Karpas-422 (cell line): ENCODE results near the gene ANXA2R. TPM values are rescaled to one million over a fixed set of nuclear protein-coding genes. Genes with fewer than 3 reads are reported as not detected.

ENCODE experiments used
- DNase-seq: peaks from one replicate; pipeline ENCODE4 v3.0.0-alpha.2; 2015
- H2AFZ ChIP-seq: fragments of 200-600 bp; sonication (generic); 2 replicates; pipeline ENCODE4 v1.6.1; 2014; ENCODE audit warnings: antibody characterized with exemption, low read length, mixed read lengths
- H3K27ac ChIP-seq: fragments of 200-600 bp; sonication (generic); 2 replicates; pipeline ENCODE4 v1.5.1; 2014; ENCODE audit warnings: mild to moderate bottlenecking, low read length, moderate library complexity
- H3K27me3 ChIP-seq: fragments of 200-600 bp; sonication (generic); 2 replicates; pipeline ENCODE4 v1.6.1; 2014; ENCODE audit warnings: low read length, mixed read lengths
- H3K36me3 ChIP-seq: fragments of 200-600 bp; sonication (generic); 2 replicates; pipeline ENCODE4 v1.6.1; 2014; ENCODE audit warnings: low read length, mixed read lengths; ENCODE audit not compliant: insufficient read depth
- H3K4me1 ChIP-seq: fragments of 200-600 bp; sonication (generic); 2 replicates; pipeline ENCODE4 v1.6.1; 2014; ENCODE audit warnings: mild to moderate bottlenecking, low read length, mixed read lengths
- H3K4me2 ChIP-seq: fragments of 200-600 bp; sonication (generic); 2 replicates; pipeline ENCODE4 v1.6.1; 2014; ENCODE audit warnings: low read length, low read depth, mild to moderate bottlenecking; ENCODE audit not compliant: poor library complexity, severe bottlenecking
- H3K4me3 ChIP-seq: fragments of 200-600 bp; sonication (generic); 2 replicates; pipeline ENCODE4 v1.5.1; 2014; ENCODE audit warnings: mild to moderate bottlenecking, antibody characterized with exemption, low read length, mixed read lengths
- H3K79me2 ChIP-seq: fragments of 200-600 bp; sonication (generic); 2 replicates; pipeline ENCODE4 v1.6.1; 2014; ENCODE audit warnings: mild to moderate bottlenecking, low read length, mixed read lengths
- H3K9ac ChIP-seq: fragments of 200-600 bp; sonication (generic); 2 replicates; pipeline ENCODE4 v1.6.0; 2014; ENCODE audit warnings: low read length
- H3K9me2 ChIP-seq: fragments of 200-600 bp; sonication (generic), shearing (Covaris generic); replicated peaks from 2 replicates; pipeline ENCODE4 v1.6.0; 2014; ENCODE audit warnings: mild to moderate bottlenecking, low read length, moderate library complexity; ENCODE audit not compliant: insufficient read depth
- H3K9me3 ChIP-seq: fragments of 300-700, 200-600 bp; sonication (generic); 2 replicates; pipeline ENCODE4 v1.6.1; 2014; ENCODE audit warnings: low read length, mixed read lengths
- H4K20me1 ChIP-seq: fragments of 200-600 bp; sonication (generic); 2 replicates; pipeline ENCODE4 v1.6.1; 2014; ENCODE audit warnings: mild to moderate bottlenecking, antibody characterized with exemption, low read length, low read depth; ENCODE audit not compliant: insufficient read depth
- total RNA-seq: library from RNA; depleted of rRNA; stranded (reverse); fragments of >200 nt; shearing (Covaris generic); gene quantifications from 2 replicates; pipeline ENCODE4 v1.2.3, GENCODE V29; 2014; ENCODE audit warnings: low replicate concordance

Gene ANXA2R
- total RNA-seq, 1 experiment from 2014 or later: 9.0 TPM

- DNase-seq: peak; percentile 83
- no peaks in the 10 kb centered on the region for H3K9me3 ChIP-seq
- no peaks in the 10 kb centered on the region for H3K36me3 ChIP-seq
- peak overlapping the region; percentile 78 for H3K4me3 ChIP-seq
- no peaks in the 10 kb centered on the region for H4K20me1 ChIP-seq
- peaks cover 23% of the 10 kb centered on the region for H3K4me1 ChIP-seq
- H3K27ac ChIP-seq: peak overlapping the region; percentile 92
- H3K9me2 ChIP-seq: no peaks in the 10 kb centered on the region
- H3K4me2 ChIP-seq: peak overlapping the region; percentile 89
- H3K9ac ChIP-seq: peak overlapping the region; percentile 83
- peak overlapping the region; percentile 91; the same call in 1 of the 2 replicates for H2AFZ ChIP-seq
- no peaks in the 10 kb centered on the region for H3K27me3 ChIP-seq
- H3K79me2 ChIP-seq: peaks cover 2% of the 10 kb centered on the region; the same call in 1 of the 2 replicates
Observed at GRCh38 chr5:43041110-43041668, 1.1 kb upstream of the ANXA2R start.

DNA sequence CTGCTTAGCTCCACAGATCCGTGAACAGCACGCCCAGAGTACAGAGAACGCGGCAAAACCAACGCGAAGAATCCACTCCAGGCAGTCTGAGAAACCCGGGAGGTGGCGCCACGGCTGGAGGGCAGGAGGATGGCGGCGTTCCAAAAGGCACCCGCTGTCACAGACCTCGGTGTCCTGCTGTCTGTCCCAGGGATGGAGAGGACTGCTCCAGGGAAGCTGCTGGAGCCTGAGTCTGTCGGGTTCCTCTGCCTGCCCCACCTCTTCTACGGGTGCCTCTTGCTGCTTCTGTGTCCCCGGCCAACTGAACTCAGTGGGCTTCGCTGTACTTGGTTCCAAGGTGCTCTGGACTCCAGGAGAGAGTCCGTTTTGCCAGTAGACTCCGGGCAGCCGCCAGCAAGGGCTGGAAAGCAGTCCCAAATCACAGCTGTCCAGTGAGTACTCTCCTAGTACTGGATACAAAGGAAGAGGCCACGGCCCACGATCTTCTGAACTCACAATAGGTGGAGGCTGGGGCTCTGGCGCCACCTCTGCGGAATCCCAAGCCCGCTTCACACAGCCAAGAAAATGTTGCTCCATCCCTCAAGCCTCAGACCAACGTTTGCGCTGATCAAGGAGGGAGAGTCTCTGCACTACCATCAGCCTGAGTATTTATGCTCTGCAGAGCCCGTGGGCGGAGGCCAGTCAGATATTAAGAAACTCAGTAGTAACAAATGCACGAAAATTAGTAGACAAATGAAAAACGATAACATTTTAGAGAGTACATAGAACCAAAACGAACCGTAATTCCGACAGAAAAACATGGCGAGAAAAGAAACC lies 440 bp downstream of the ANXA2R start:
- H3K9me2 ChIP-seq: no peaks in the 10 kb centered on the region
- peak overlapping the region; percentile 89 for H3K4me2 ChIP-seq
- H3K9me3 ChIP-seq: no peaks in the 10 kb centered on the region
- H3K79me2 ChIP-seq: peaks cover 2% of the 10 kb centered on the region; the same call in 1 of the 2 replicates
- peak overlapping the region; percentile 76 for H2AFZ ChIP-seq
- H3K27ac ChIP-seq: peak overlapping the region; percentile 78
- no peaks in the 10 kb centered on the region for H4K20me1 ChIP-seq
- no peaks in the 10 kb centered on the region for H3K27me3 ChIP-seq
- H3K4me3 ChIP-seq: peak overlapping the region; percentile 78
- H3K4me1 ChIP-seq: peaks cover 23% of the 10 kb centered on the region
- H3K9ac ChIP-seq: peak overlapping the region; percentile 77
- DNase-seq: peak; percentile 72
- H3K36me3 ChIP-seq: no peaks in the 10 kb centered on the region

- peaks cover 23% of the 10 kb centered on the region for H3K4me1 ChIP-seq
- peak overlapping the region; percentile 89 for H3K4me2 ChIP-seq
- peaks cover under 1% of the 10 kb centered on the region; the same call in 1 of the 2 replicates for H3K79me2 ChIP-seq
- H3K27ac ChIP-seq: no peak overlapping the region
- H3K4me3 ChIP-seq: peak overlapping the region; percentile 78
- no peaks in the 10 kb centered on the region for H3K36me3 ChIP-seq
- peak overlapping the region; percentile 77 for H3K9ac ChIP-seq
- no peaks in the 10 kb centered on the region for H3K9me3 ChIP-seq
- H2AFZ ChIP-seq: no peak overlapping the region
- H4K20me1 ChIP-seq: no peaks in the 10 kb centered on the region
- DNase-seq: no peak
- H3K27me3 ChIP-seq: no peaks in the 10 kb centered on the region
- H3K9me2 ChIP-seq: no peaks in the 10 kb centered on the region
Observed at GRCh38 chr5:43039152-43039470, 1.0 kb downstream of the ANXA2R start.

DNA sequence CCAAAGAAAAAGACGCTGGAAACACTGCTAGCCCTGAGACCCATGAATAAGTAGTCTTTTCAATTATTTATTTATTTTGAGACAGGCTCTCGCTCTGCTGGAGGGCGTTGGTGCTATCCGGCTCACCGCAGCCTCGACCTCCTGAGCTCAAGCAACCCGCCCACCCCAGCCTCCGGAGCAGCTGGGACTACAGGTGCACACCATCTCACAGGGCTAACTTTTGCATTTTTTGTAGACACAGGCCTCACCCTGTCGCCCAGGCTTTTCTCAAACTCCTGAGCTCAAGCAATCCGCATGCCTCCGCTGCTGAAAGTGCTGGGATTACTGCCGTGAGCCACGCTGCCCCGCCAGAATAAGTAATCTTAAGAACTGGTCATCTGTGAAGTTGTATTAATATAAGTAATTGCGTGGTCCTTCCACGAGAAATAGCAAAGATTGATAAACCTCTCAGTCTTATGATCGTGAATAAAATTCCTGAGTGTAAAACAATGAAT lies 1.6 kb downstream of the ANXA2R start:
- H3K9ac ChIP-seq: no peak overlapping the region
- no peak overlapping the region for H3K27ac ChIP-seq
- H3K9me3 ChIP-seq: no peaks in the 10 kb centered on the region
- H3K27me3 ChIP-seq: no peaks in the 10 kb centered on the region
- peaks cover 23% of the 10 kb centered on the region for H3K4me1 ChIP-seq
- H2AFZ ChIP-seq: no peak overlapping the region
- H3K4me3 ChIP-seq: no peak overlapping the region
- no peaks in the 10 kb centered on the region for H3K9me2 ChIP-seq
- H3K79me2 ChIP-seq: no peaks in the 10 kb centered on the region
- H4K20me1 ChIP-seq: no peaks in the 10 kb centered on the region
- DNase-seq: no peak
- peak overlapping the region; percentile 89 for H3K4me2 ChIP-seq
- no peaks in the 10 kb centered on the region for H3K36me3 ChIP-seq

DNA sequence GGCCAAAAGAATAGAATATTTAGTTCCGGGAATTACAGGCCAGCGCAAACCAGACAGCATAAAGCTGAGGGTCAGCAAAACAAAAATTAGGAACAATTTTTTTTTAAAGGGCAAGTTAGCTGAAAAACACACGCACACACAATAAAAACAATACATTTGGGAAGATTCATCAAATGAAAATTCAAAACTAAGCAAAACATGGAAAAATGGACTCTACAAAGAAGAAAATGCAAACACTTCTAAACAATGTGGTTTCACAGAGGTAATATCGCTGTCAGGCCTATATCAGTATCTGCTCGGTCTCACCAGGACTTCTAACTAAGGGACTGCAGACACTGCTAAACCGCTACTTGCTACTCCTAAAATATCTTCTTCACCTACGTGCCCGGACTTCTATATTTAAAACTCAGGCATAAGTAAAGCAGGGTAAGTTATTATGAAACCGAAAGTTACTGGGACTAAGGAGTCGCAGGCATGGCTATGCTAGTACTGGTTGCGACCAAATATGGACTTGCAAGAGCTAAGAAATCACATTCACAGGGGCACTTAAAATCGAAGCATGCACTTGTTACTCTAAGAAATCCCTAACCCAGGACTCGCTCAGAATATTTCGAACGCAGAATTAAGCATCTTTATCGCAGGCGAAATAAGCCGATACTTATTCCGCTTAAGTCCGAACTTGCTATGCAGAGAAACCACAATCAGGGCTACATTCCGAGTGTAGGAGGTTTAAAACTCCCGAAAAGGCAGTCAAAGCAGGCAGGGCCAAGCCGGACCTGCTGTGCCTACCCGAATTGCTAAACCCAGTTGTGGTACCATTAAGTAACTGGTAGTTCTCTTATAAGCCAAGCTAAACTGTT lies 2.3 kb downstream of the ANXA2R start:
- Histone ChIP-seq H3K9me2 (no peaks in the 10 kb centered on the region), H3K79me2 (no peaks in the 10 kb centered on the region), H3K9me3 (no peaks in the 10 kb centered on the region), H3K27ac (no peak overlapping the region), H4K20me1 (no peaks in the 10 kb centered on the region), H3K36me3 (no peaks in the 10 kb centered on the region), H3K4me2 (peak overlapping the region; percentile 13), H3K9ac (no peak overlapping the region), H3K4me3 (no peak overlapping the region), H3K27me3 (no peaks in the 10 kb centered on the region), H2AFZ (no peak overlapping the region), H3K4me1 (peaks cover 19% of the 10 kb centered on the region)
- DNase-seq: no peak

DNA sequence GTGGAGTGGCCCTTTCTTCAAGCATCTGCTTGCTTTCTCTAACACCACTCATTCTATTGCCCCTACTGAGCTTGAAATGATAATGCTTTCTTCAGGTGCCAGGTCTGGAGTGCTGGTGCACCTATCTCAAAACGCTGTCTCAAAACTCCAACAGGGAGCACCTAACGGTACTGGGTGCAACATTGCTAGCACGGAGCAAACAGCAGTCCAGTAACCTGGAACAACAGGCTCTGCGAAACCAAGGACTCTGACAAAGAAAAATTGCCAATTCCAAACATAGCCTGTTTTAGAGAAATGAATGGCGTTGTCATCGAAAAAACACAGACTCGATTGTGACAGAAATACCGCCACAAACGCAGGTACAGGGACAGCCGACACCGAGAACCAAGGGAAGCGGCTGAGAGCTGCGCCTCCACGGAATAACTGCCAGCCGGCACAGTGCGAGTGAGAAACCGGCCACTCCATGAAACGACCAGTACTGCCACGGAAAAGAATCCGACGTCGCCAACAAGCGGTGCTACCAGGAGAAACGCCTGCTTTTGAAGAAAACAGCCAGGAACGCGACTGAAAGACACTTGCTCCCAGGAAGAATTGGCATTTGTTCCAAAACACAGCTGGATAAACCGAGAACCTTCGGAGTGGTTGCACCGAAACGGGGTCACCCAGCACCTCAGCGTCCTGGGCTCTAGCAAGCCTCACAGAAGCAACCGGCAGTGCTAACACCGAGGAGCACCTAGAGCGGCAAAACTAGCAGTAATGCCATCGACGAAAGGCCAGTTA lies 3.1 kb downstream of the ANXA2R start:
- H3K4me1 ChIP-seq: peaks cover 10% of the 10 kb centered on the region
- no peaks in the 10 kb centered on the region for H3K27me3 ChIP-seq
- no peak overlapping the region for H3K4me3 ChIP-seq
- H3K4me2 ChIP-seq: no peak overlapping the region
- H2AFZ ChIP-seq: no peak overlapping the region
- H3K36me3 ChIP-seq: no peaks in the 10 kb centered on the region
- no peak overlapping the region for H3K9ac ChIP-seq
- no peaks in the 10 kb centered on the region for H3K9me3 ChIP-seq
- H3K9me2 ChIP-seq: no peaks in the 10 kb centered on the region
- H3K79me2 ChIP-seq: no peaks in the 10 kb centered on the region
- no peak overlapping the region for H3K27ac ChIP-seq
- no peak for DNase-seq
- H4K20me1 ChIP-seq: no peaks in the 10 kb centered on the region

GRCh38 chr5:43036409-43036808 lies 3.7 kb downstream of the ANXA2R start:
- DNase-seq: no peak
- no peaks in the 10 kb centered on the region for H4K20me1 ChIP-seq
- no peaks in the 10 kb centered on the region for H3K9me2 ChIP-seq
- no peaks in the 10 kb centered on the region for H3K79me2 ChIP-seq
- H3K4me2 ChIP-seq: no peak overlapping the region
- H3K4me1 ChIP-seq: peaks cover 10% of the 10 kb centered on the region; the same call in 1 of the 2 replicates
- no peaks in the 10 kb centered on the region for H3K36me3 ChIP-seq
- H3K9ac ChIP-seq: no peak overlapping the region
- no peak overlapping the region for H3K4me3 ChIP-seq
- H3K27ac ChIP-seq: no peak overlapping the region
- no peaks in the 10 kb centered on the region for H3K9me3 ChIP-seq
- H3K27me3 ChIP-seq: no peaks in the 10 kb centered on the region
- no peak overlapping the region for H2AFZ ChIP-seq
